HG03060 (cell line): ENCODE data around the gene PLGRKT.
A peak's percentile ranks its signal among the peaks of the same experiment; 100 is the strongest.
"Not testable (repeated sequence)": the region's sequence is repeated elsewhere in the genome, so short reads cannot be mapped to it uniquely, and the experiment has no call there.

Experiments used
- ATAC-seq: cut with Tn5 transposase; IDR thresholded peaks from one replicate; pipeline ENCODE4 v1.9.1; 2021; ENCODE audit warnings: low read depth, moderate number of reproducible peaks; ENCODE audit not compliant: unreplicated experiment

PLGRKT gene

GRCh38 chr9:5433328-5433727, 4.4 kb downstream of the PLGRKT start:
- ATAC-seq, result not testable (repeated sequence)

- not testable (repeated sequence) for ATAC-seq
Measured at GRCh38 chr9:5432890-5433289, 4.8 kb downstream of the PLGRKT start.

GRCh38 chr9:5430912-5431311, 6.8 kb downstream of the PLGRKT start:
- ATAC-seq, result no peak

GRCh38 chr9:5429873-5430564, 7.7 kb downstream of the PLGRKT start:
- ATAC-seq, result no peak

DNA sequence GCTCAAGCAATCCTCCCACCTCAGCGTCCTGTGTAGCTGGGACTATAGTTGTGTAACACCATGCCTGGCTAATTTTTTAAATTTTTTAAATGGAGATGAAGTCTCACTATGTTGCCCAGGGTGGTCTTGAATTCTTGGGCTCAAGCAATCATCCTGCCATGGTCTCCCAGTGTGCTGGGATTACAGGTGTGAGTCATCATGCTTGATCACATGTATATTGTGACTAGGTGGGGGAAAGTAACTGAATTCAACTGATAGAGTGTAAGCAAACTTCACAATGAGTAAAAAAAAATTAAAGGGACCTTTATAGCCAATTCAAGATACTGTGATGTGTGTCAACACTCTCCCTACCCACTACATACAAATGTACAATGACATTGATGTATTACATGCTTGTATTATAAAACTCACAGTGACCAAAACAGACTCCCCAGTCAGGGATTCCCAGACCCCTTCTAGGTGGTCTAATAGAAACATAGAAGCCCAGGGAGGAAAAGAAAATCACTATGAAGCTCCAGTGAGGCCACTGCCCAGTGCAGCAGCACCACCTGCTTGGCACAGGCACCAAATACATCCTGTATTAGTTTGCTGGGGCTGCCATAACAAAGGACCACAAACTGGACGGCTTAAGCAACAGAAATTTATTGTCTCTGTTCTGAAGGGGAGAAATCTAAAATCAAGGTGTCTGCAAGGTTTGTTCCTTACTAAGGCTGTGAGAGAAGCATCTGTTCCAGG, 8.8 kb downstream of the PLGRKT start:
- ATAC-seq, result no peak

GRCh38 chr9:5428172-5428571, 9.6 kb downstream of the PLGRKT start:
- no peak for ATAC-seq

- no peak for ATAC-seq
Measured at GRCh38 chr9:5427005-5427404, 10.7 kb downstream of the PLGRKT start.

DNA sequence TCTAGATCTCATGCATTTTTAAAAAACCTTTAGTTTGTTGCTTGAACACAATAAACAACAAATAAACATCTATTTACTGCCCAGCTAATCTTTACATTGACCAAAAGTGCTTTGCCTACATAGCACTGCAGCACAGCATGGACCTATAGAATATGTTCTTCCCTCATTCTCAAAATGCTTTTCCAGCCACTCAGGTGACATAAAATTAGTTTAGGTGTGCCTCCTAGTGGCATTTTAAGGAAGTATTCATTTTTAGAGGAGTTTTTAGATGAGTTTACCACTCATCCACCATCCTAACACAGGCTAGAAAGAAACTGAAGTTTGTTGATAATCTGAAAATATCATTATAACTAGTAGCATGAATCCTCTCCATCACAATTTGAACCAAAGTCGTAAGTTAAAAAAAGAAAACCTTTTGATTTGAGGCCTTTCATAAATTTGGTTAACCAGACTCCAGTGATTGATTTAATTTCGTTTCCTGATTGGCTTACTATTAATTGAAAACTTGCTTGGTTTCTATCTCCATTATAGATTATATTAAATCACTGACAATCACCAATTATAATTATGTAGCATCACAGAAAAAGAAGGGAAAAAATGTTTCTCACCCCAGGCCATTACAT, 12.6 kb downstream of the PLGRKT start:
- ATAC-seq, result no peak

- no peak for ATAC-seq
Measured at GRCh38 chr9:5422276-5422675, 15.4 kb downstream of the PLGRKT start.

DNA sequence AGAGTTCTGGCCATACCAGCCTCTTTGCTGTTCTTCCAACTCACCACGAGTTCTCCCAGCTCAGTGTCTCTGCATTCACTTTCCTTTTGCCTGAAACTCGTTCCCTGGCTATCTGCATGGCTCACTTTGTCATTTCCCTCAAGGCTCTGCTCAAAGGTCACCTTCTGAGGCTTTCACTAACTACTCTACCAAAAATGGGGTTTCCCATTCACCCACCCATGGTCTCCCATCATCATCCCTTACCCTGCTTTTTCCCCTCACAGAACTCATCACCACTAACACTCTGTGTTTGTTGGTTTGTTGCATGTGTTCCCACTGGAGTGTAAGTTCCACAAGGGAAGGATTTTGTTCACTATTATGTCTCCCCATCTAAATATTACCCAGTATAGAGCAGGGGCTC, 16.6 kb downstream of the PLGRKT start:
- ATAC-seq, result no peak

GRCh38 chr9:5419987-5420386, 17.7 kb downstream of the PLGRKT start:
- ATAC-seq, result no peak

DNA sequence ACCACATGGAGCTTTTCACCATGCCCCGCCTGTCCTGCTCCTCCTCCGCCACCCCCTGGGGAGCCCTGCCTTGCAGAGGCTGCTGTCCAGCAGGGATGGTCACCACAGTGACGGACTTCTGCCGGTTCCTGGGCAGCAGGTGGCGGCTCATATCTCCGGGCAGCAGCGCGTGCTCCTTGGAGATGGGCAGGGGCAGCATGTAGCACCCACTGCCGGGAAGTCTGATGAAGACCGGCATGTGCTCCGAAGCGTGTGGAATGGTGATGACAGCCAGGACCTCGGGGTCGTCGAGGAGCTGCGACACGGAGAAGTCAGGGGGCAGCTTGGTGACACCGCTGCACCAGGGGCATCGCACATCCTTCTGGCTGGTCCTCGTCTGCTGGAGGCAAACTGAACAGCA, 19.2 kb downstream of the PLGRKT start:
- no peak for ATAC-seq

- ATAC-seq, result no peak
Measured at GRCh38 chr9:5416953-5417352, 20.8 kb downstream of the PLGRKT start.

DNA sequence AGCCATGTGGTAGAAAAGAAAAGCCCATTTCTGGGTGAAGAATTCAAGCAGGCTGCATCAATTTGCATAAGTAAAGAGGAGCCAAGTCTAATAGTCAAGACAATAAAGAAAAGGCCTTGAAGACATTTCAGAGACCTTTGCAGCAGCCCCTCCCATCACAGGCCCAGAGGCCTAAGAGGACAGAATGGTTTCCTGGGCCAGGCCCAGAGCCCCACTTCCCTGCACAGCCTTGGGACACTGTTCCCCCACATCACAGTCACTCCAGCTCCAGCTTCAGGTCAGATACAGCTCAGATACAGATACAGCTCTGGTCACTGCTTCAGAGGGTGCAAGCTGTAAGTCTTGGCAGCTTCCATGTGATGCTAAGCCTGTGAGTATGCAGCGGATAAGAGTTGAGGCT, 29.1 kb downstream of the PLGRKT start:
- ATAC-seq, result no peak

DNA sequence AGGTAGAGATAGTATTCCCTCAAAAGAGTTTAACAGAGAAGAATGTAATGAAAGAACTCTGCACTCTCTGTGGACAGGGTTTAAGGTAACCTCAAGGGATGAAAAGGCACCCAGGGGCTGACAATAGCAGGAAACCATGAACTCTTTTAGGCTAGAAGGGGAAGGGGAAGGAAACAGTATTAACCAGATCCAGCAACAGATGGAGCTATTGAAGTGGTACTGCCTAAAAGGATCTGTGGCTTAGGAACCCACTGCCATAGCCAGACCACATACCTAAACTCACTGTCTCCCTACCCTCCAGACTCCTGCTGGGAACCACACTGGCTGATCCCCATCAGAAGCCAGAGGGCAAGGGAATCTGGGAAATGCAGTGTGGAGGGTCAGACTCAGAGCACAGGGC, 35.5 kb downstream of the PLGRKT start:
- ATAC-seq, result no peak

GRCh38 chr9:5397547-5397946, 40.2 kb downstream of the PLGRKT start:
- not testable (repeated sequence) for ATAC-seq

GRCh38 chr9:5395428-5395827, 42.3 kb downstream of the PLGRKT start:
- ATAC-seq, result no peak

- ATAC-seq, result not testable (repeated sequence)
Measured at GRCh38 chr9:5393976-5394375, 43.7 kb downstream of the PLGRKT start.

DNA sequence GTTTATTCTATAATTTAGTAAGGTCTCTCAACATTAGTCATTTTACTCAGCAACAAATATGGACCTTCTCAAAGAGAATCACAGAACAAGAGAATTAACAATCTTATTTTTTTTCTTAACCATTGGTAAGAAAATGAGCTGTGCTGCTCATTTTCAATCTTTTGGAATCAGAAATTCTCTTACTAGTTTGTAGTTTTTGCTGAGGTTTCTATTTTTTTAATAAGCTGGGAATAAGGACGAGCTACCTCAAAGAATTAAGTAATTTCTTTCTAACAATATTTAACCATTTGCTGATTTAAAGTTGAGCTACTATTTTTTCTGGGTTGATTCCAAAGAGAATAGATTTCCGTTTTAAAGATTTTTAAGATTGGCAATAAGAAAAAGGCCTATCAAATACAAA, 44.2 kb downstream of the PLGRKT start:
- no peak for ATAC-seq

GRCh38 chr9:5392285-5392684, 45.4 kb downstream of the PLGRKT start:
- no peak for ATAC-seq

GRCh38 chr9:5389109-5389732, 48.5 kb downstream of the PLGRKT start:
- ATAC-seq, result peak; percentile 59
